ENCODE data around the gene LTA. TPM values are rescaled to one million over a fixed set of nuclear protein-coding genes. Genes with fewer than 3 reads are reported as not detected.

Gene LTA
- total RNA-seq, 1 donor from 2014 or later = 622 TPM

Other genes starting within 250 kb of the LTA start
- 3,406 and 3,483 TPM in 2 replicates for gene HLA-B, start 215.1 kb upstream of the LTA start, total RNA-seq
- gene MICA, start 168.7 kb upstream of the LTA start, total RNA-seq = 6.5 and 7.3 TPM in 2 replicates
- gene MICB, start 74.1 kb upstream of the LTA start, total RNA-seq = 32.8 and 35.5 TPM in 2 replicates
- not detected in 2 replicates for gene MCCD1, start 43.3 kb upstream of the LTA start, total RNA-seq
- gene DDX39B, start 30.3 kb upstream of the LTA start, total RNA-seq = 696 and 720 TPM in 2 replicates
- gene ATP6V1G2, start 25.7 kb upstream of the LTA start, total RNA-seq = 0.89 and 0.92 TPM in 2 replicates
- 14.8 and 16.2 TPM in 2 replicates for gene NFKBIL1, start 24.7 kb upstream of the LTA start, total RNA-seq
- 294 and 303 TPM in 2 replicates for gene TNF, start 3.3 kb downstream of the LTA start, total RNA-seq
- gene LTB, start 10.1 kb downstream of the LTA start, total RNA-seq = 134 and 136 TPM in 2 replicates
- gene LST1, start 14.0 kb downstream of the LTA start, total RNA-seq = 42.6 and 46.4 TPM in 2 replicates
- 12.2 and 14.5 TPM in 2 replicates for gene NCR3, start 20.7 kb downstream of the LTA start, total RNA-seq
- gene AIF1, start 42.9 kb downstream of the LTA start, total RNA-seq = 68.2 and 69.6 TPM in 2 replicates
- gene PRRC2A, start 48.4 kb downstream of the LTA start, total RNA-seq = 290 and 303 TPM in 2 replicates
- 324 and 342 TPM in 2 replicates for gene BAG6, start 80.4 kb downstream of the LTA start, total RNA-seq
- gene APOM, start 83.6 kb downstream of the LTA start, total RNA-seq = 2.5 and 3.4 TPM in 2 replicates
- gene C6orf47, start 88.5 kb downstream of the LTA start, total RNA-seq = 16.8 and 17.9 TPM in 2 replicates
- gene GPANK1, start 92.7 kb downstream of the LTA start, total RNA-seq = 32.9 and 33.6 TPM in 2 replicates
- gene CSNK2B, start 93.8 kb downstream of the LTA start, total RNA-seq = 288 and 302 TPM in 2 replicates
- gene LY6G5B, start 97.7 kb downstream of the LTA start, total RNA-seq = 32.8 and 33.5 TPM in 2 replicates
- gene LY6G5C, start 108.8 kb downstream of the LTA start, total RNA-seq = 4.1 and 4.9 TPM in 2 replicates
- 43.1 and 44.7 TPM in 2 replicates for gene ABHD16A, start 131.0 kb downstream of the LTA start, total RNA-seq
- gene LY6G6F, start 134.6 kb downstream of the LTA start, total RNA-seq = not detected in 2 replicates
- gene LY6G6D, start 143.1 kb downstream of the LTA start, total RNA-seq = not detected in 2 replicates
- not detected in 2 replicates for gene LY6G6C, start 149.5 kb downstream of the LTA start, total RNA-seq
- not detected in 2 replicates for gene MPIG6B, start 151.1 kb downstream of the LTA start, total RNA-seq
- gene DDAH2, start 157.0 kb downstream of the LTA start, total RNA-seq = 4.8 and 5.6 TPM in 2 replicates
- gene CLIC1, start 164.2 kb downstream of the LTA start, total RNA-seq = 385 TPM in 2 replicates
- 87.8 and 99.6 TPM in 2 replicates for gene MSH5, start 167.7 kb downstream of the LTA start, total RNA-seq
- 15.0 and 17.7 TPM in 2 replicates for gene SAPCD1, start 190.4 kb downstream of the LTA start, total RNA-seq
- gene VWA7, start 205.0 kb downstream of the LTA start, total RNA-seq = 3.0 and 3.2 TPM in 2 replicates
- 173 and 181 TPM in 2 replicates for gene VARS1, start 223.5 kb downstream of the LTA start, total RNA-seq
- 142 and 146 TPM in 2 replicates for gene LSM2, start 234.7 kb downstream of the LTA start, total RNA-seq
- 1.8 and 2.5 TPM in 2 replicates for gene HSPA1L, start 243.0 kb downstream of the LTA start, total RNA-seq
- gene HSPA1A, start 243.3 kb downstream of the LTA start, total RNA-seq = 189 and 190 TPM in 2 replicates